KOPT-K1 (cell line): ENCODE results near the gene ZFHX3.

Experiments
- H3K27ac ChIP-seq: fragments of 200-600 bp; sonication (generic); 2 replicates; pipeline ENCODE4 v1.5.1; 2016; ENCODE audit warnings: antibody characterized with exemption, mild to moderate bottlenecking, low read depth, low read length; ENCODE audit not compliant: poor library complexity, severe bottlenecking
- H3K36me3 ChIP-seq: fragments of 200-600 bp; sonication (generic); 2 replicates; pipeline ENCODE4 v1.5.1; 2017; ENCODE audit warnings: antibody characterized with exemption, mild to moderate bottlenecking, low read length, moderate library complexity; ENCODE audit not compliant: insufficient read depth
- H3K9me3 ChIP-seq: fragments of 200-600 bp; sonication (generic); 2 replicates; pipeline ENCODE4 v1.5.1; 2017; ENCODE audit warnings: antibody characterized with exemption, low read length, mild to moderate bottlenecking; ENCODE audit not compliant: insufficient read depth, poor library complexity, severe bottlenecking

ZFHX3 gene

GRCh38 chr16:72932050-72932449 is 115.9 kb downstream of the ZFHX3 start:
- Histone ChIP-seq H3K9me3 (no peaks in the 10 kb centered on the region), H3K27ac (no peak overlapping the region), H3K36me3 (no peaks in the 10 kb centered on the region)

GRCh38 chr16:72930396-72930795 is 117.5 kb downstream of the ZFHX3 start:
- Histone ChIP-seq H3K9me3 (no peaks in the 10 kb centered on the region), H3K27ac (no peak overlapping the region), H3K36me3 (no peaks in the 10 kb centered on the region)

GRCh38 chr16:72928090-72928981 is 119.6 kb downstream of the ZFHX3 start:
- no peak overlapping the region for H3K27ac ChIP-seq

GRCh38 chr16:72927199-72928089 is 120.5 kb downstream of the ZFHX3 start:
- Histone ChIP-seq H3K27ac (no peak overlapping the region), H3K9me3 (no peaks in the 10 kb centered on the region), H3K36me3 (no peaks in the 10 kb centered on the region)

More at GRCh38 chr16:72928090-72928981, 119.6 kb downstream of the ZFHX3 start:
- Histone ChIP-seq H3K9me3 (no peaks in the 10 kb centered on the region), H3K36me3 (no peaks in the 10 kb centered on the region)

GRCh38 chr16:72926177-72927070 is 121.5 kb downstream of the ZFHX3 start:
- Histone ChIP-seq H3K36me3 (no peaks in the 10 kb centered on the region), H3K9me3 (no peaks in the 10 kb centered on the region), H3K27ac (no peak overlapping the region)

GRCh38 chr16:72925631-72925979 is 122.3 kb downstream of the ZFHX3 start:
- H3K36me3 ChIP-seq = no peaks in the 10 kb centered on the region
- H3K27ac ChIP-seq = no peak overlapping the region
- no peaks in the 10 kb centered on the region for H3K9me3 ChIP-seq

- H3K9me3 ChIP-seq = no peaks in the 10 kb centered on the region
- no peak overlapping the region for H3K27ac ChIP-seq
- H3K36me3 ChIP-seq = no peaks in the 10 kb centered on the region
Measured at GRCh38 chr16:72924927-72925630, 122.8 kb downstream of the ZFHX3 start.

- H3K27ac ChIP-seq = no peak overlapping the region
- H3K36me3 ChIP-seq = no peaks in the 10 kb centered on the region
Measured at GRCh38 chr16:72924537-72924926, 123.4 kb downstream of the ZFHX3 start.

GRCh38 chr16:72923757-72924156 is 124.2 kb downstream of the ZFHX3 start:
- Histone ChIP-seq H3K9me3 (no peaks in the 10 kb centered on the region), H3K27ac (no peak overlapping the region), H3K36me3 (no peaks in the 10 kb centered on the region)

More at GRCh38 chr16:72924537-72924926, 123.4 kb downstream of the ZFHX3 start:
- H3K9me3 ChIP-seq = no peaks in the 10 kb centered on the region

- H3K36me3 ChIP-seq = no peaks in the 10 kb centered on the region
- no peak overlapping the region for H3K27ac ChIP-seq
- H3K9me3 ChIP-seq = no peaks in the 10 kb centered on the region
Measured at GRCh38 chr16:72922714-72923113, 125.2 kb downstream of the ZFHX3 start.

GRCh38 chr16:72921620-72922019 is 126.3 kb downstream of the ZFHX3 start:
- H3K27ac ChIP-seq = peak overlapping the region; percentile 64
- no peaks in the 10 kb centered on the region for H3K36me3 ChIP-seq
- H3K9me3 ChIP-seq = no peaks in the 10 kb centered on the region

- Histone ChIP-seq H3K9me3 (no peaks in the 10 kb centered on the region), H3K27ac (peak overlapping the region; percentile 64), H3K36me3 (no peaks in the 10 kb centered on the region)
Measured at GRCh38 chr16:72921106-72921505, 126.8 kb downstream of the ZFHX3 start.

- Histone ChIP-seq H3K9me3 (no peaks in the 10 kb centered on the region), H3K36me3 (no peaks in the 10 kb centered on the region), H3K27ac (no peak overlapping the region)
Measured at GRCh38 chr16:72917051-72917450, 130.9 kb downstream of the ZFHX3 start.

- Histone ChIP-seq H3K27ac (no peak overlapping the region), H3K36me3 (no peaks in the 10 kb centered on the region), H3K9me3 (no peaks in the 10 kb centered on the region)
Measured at GRCh38 chr16:72915331-72915730, 132.6 kb downstream of the ZFHX3 start.
